Cardiac ventricle fibroblast (primary cell): ENCODE results near the gene RNF113A. TPM values are rescaled to one million over a fixed set of nuclear protein-coding genes. Genes with fewer than 3 reads are reported as not detected.

Experiments used
- total RNA-seq: library from RNA; depleted of rRNA; stranded (reverse); fragments of >200 nt; gene quantifications from 2 replicates; pipeline ENCODE4 v1.2.3, GENCODE V29; 2015

RNF113A gene
- total RNA-seq = 19.8 and 24.1 TPM in 2 replicates

DNA sequence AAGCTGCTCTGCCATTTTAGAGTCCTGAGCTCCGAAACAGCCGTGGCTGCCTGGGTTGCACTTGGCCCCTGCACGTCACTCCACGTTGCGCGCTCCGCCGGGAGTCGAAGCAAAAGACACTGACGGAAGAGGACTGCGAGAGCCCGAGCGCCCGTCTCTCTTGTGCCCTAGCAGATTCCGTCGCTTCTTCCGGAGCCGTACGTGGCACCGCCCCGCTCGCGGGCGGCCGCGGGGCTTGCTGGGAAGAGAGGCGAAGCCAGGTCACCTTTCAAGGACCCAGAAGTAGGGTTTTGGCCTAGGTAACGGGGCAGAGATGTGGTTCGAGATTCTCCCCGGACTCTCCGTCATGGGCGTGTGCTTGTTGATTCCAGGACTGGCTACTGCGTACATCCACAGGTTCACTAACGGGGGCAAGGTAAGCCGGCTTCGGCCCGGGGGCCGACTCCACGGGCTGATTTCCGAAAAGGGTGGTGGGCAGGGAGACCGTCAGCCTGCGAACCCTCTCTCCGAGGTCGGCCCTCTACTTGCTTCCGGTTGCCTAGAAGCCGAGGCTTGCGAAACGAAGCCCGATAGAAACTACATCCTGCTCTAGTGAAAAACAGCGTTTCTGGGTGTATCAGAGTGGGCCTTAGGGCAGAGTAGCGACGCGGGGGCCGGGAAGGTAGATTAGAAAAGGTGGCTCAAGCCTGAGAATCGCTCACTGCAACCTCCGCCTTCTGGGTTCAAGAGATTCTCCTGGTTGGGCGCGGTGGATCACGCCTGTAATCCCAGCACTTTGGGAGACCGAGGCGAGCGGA lies at the start of gene RNF113A, which contains the start of gene NDUFA1:
Gene RNF113A (minus strand): TSS at position 135 of the 797 bp plus-strand sequence. CDS start 120 bp downstream, at position 15.
Gene NDUFA1 (plus strand): TSS at position 234 of the 797 bp plus-strand sequence. CDS start 80 bp downstream, at position 314.

GRCh38 chrX:119895843-119896326 lies 24.4 kb upstream of the RNF113A start, which contains the start of gene AKAP14:
Gene AKAP14, plus strand, starts transcription at chrX:119895893. Its CDS starts 7,331 bp downstream, at chrX:119903224.

GRCh38 chrX:119852382-119853353 lies 18.9 kb downstream of the RNF113A start, which contains the start of gene UPF3B:
Gene UPF3B, minus strand, starts transcription at chrX:119852963. Its CDS starts 35 bp downstream, at chrX:119852928.

Other genes starting within 250 kb of the RNF113A start
- gene SEPTIN6, start 178.6 kb downstream of the RNF113A start, total RNA-seq = 8.9 and 9.5 TPM in 2 replicates
- gene SOWAHD, start 113.1 kb downstream of the RNF113A start, total RNA-seq = 0.20 TPM in 1 of 2 replicates, not detected in the other
- 6,868 and 7,989 TPM in 2 replicates for gene RPL39, start 80.1 kb downstream of the RNF113A start, total RNA-seq
- gene UPF3B, start 18.8 kb downstream of the RNF113A start, total RNA-seq = 1.00 and 3.4 TPM in 2 replicates
- 55.6 and 67.8 TPM in 2 replicates for gene NDUFA1, start 99 bp upstream of the RNF113A start, total RNA-seq
- not detected in 2 replicates for gene AKAP14, start 24.2 kb upstream of the RNF113A start, total RNA-seq
- 5.6 and 7.7 TPM in 2 replicates for gene NKAP, start 72.0 kb upstream of the RNF113A start, total RNA-seq
- not detected in 2 replicates for gene RHOXF2B, start 206.0 kb upstream of the RNF113A start, total RNA-seq
- gene RHOXF1, start 244.2 kb upstream of the RNF113A start, total RNA-seq = not detected in 2 replicates